ENCODE results near the gene ID4. TPM values are rescaled to one million over a fixed set of nuclear protein-coding genes. Genes with fewer than 3 reads are reported as not detected.

The ID4 gene
- total and polyA plus RNA-seq, 2 experiments from 2014 or later: 54.6 to 89.2 TPM

DNA sequence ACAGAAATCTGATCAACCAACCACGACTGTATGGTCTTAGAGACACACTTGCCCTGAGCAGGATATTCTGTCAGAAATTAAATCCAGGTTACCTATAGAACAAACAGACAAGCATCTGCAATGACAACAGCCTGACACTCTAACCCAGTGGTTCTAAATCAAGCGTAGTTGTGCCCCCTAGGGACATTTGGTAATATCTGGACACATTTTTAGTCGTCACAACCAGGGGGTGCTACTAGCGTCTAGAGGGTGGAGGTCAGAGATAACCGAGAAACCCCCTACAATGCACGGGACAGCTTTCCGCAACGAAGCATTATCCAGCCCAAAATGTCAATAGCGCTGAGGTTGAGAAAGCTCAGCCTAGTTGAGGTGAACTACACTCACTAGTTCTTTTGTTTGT is 32.3 kb downstream of the ID4 start:
- H3K4me1 ChIP-seq (ENCODE audit: insufficient read depth): peaks cover 5% of the 10 kb centered on the region
- DNase-seq (ENCODE audit: low spot score): no peak
- no peak overlapping the region for H3K4me3 ChIP-seq
- no peaks in the 10 kb centered on the region for H4K20me1 ChIP-seq (ENCODE audit: insufficient read depth, poor library complexity, severe bottlenecking)
- H2AFZ ChIP-seq: no peak overlapping the region
- no peak overlapping the region for H3K27ac ChIP-seq
- no peaks in the 10 kb centered on the region for H3K79me2 ChIP-seq
- 76% methylated on average over 9 of the region's 9 CpGs for WGBS (ENCODE audit: low lambda C conversion rate, missing lambda C conversion rate)
- peaks cover 6% of the 10 kb centered on the region for H3K27me3 ChIP-seq
- TF ChIP-seq, protein P1, sequence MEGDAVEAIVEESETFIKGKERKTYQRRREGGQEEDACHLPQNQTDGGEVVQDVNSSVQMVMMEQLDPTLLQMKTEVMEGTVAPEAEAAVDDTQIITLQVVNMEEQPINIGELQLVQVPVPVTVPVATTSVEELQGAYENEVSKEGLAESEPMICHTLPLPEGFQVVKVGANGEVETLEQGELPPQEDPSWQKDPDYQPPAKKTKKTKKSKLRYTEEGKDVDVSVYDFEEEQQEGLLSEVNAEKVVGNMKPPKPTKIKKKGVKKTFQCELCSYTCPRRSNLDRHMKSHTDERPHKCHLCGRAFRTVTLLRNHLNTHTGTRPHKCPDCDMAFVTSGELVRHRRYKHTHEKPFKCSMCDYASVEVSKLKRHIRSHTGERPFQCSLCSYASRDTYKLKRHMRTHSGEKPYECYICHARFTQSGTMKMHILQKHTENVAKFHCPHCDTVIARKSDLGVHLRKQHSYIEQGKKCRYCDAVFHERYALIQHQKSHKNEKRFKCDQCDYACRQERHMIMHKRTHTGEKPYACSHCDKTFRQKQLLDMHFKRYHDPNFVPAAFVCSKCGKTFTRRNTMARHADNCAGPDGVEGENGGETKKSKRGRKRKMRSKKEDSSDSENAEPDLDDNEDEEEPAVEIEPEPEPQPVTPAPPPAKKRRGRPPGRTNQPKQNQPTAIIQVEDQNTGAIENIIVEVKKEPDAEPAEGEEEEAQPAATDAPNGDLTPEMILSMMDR (IDR thresholded peaks at IDR 0.05; ENCODE audit: poor library complexity): no peak
- no peak for TF ChIP-seq EZH2phosphoT487 (IDR thresholded peaks at IDR 0.05; ENCODE audit: low read depth, severe bottlenecking, unreplicated experiment)
- TF ChIP-seq EZH2 (IDR thresholded peaks at IDR 0.05; ENCODE audit: borderline replicate concordance): no peak
- H3K9me2 ChIP-seq (replicated peaks; ENCODE audit: insufficient read depth): no peaks in the 10 kb centered on the region
- no peaks in the 10 kb centered on the region for H3K36me3 ChIP-seq (replicated peaks; ENCODE audit: insufficient read depth, low read depth)
- H3K4me2 ChIP-seq: no peak overlapping the region
- no peaks in the 10 kb centered on the region for H3K9me3 ChIP-seq (ENCODE audit: low read depth)

DNA sequence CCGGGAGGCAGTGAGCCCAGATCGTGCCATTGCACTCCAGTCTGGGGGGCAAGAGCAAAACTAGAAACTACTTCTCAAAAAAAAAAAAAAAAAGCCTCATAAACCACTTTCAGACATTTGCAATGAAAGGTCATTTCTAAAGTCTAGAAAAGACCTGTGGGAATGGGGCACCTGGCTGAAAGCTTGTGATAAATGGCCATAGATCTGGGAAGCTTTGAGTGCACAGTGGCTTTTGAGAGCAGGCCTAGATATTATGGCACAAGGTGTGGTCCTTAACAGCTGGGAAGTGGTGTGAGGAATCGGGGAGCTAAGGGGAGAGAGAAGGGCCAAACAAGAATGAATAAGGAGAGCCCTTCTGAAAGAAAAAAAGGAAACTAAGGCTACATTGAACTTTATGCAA is 33.2 kb downstream of the ID4 start:
- Histone ChIP-seq H3K36me3 (replicated peaks; ENCODE audit: insufficient read depth, low read depth) (no peaks in the 10 kb centered on the region), H2AFZ (no peak overlapping the region), H3K4me1 (ENCODE audit: insufficient read depth) (peaks cover 5% of the 10 kb centered on the region), H3K79me2 (no peaks in the 10 kb centered on the region), H3K9me3 (ENCODE audit: low read depth) (no peaks in the 10 kb centered on the region), H4K20me1 (ENCODE audit: insufficient read depth, poor library complexity, severe bottlenecking) (no peaks in the 10 kb centered on the region), H3K4me2 (no peak overlapping the region), H3K4me3 (no peak overlapping the region), H3K9me2 (replicated peaks; ENCODE audit: insufficient read depth) (no peaks in the 10 kb centered on the region), H3K27ac (no peak overlapping the region), H3K27me3 (peaks cover 3% of the 10 kb centered on the region)
- TF ChIP-seq EZH2 (IDR thresholded peaks at IDR 0.05; ENCODE audit: borderline replicate concordance): no peak
- TF ChIP-seq EZH2phosphoT487 (IDR thresholded peaks at IDR 0.05; ENCODE audit: low read depth, severe bottlenecking, unreplicated experiment): no peak
- TF ChIP-seq, protein P1 (IDR thresholded peaks at IDR 0.05; ENCODE audit: poor library complexity): no peak
- DNase-seq (ENCODE audit: low spot score): no peak
- 97% methylated on average over 3 of the region's 3 CpGs for WGBS (ENCODE audit: low lambda C conversion rate, missing lambda C conversion rate)

DNA sequence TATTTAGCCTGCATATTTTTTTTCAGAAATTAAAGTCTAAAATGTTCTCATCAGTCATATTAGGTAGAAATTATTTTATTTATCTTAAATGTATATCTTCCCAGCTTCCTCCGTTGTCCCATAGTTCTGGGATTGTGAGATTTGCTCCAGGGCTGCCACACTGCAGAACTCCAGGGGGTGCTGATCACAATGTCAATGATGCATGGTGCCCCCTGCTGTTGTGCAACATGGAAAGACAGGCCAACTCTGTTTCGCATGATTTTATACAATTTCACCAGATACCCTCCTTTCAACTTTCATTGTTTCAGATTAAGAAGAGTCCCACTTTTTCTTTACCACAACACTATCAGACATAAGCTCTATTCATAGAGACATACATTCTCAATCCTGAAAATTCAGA is 35.9 kb downstream of the ID4 start:
- no peak for DNase-seq (ENCODE audit: low spot score)
- Histone ChIP-seq H3K27me3 (no peaks in the 10 kb centered on the region), H3K4me2 (no peak overlapping the region), H3K36me3 (replicated peaks; ENCODE audit: insufficient read depth, low read depth) (no peaks in the 10 kb centered on the region), H3K9me2 (replicated peaks; ENCODE audit: insufficient read depth) (no peaks in the 10 kb centered on the region), H3K79me2 (no peaks in the 10 kb centered on the region), H3K4me1 (ENCODE audit: insufficient read depth) (no peaks in the 10 kb centered on the region), H3K27ac (no peak overlapping the region), H3K4me3 (no peak overlapping the region), H4K20me1 (ENCODE audit: insufficient read depth, poor library complexity, severe bottlenecking) (no peaks in the 10 kb centered on the region), H2AFZ (no peak overlapping the region), H3K9me3 (ENCODE audit: low read depth) (no peaks in the 10 kb centered on the region)
- 62% methylated on average over 2 of the region's 2 CpGs for WGBS (ENCODE audit: low lambda C conversion rate, missing lambda C conversion rate)
- TF ChIP-seq EZH2phosphoT487 (IDR thresholded peaks at IDR 0.05; ENCODE audit: low read depth, severe bottlenecking, unreplicated experiment) (no peak), EZH2 (IDR thresholded peaks at IDR 0.05; ENCODE audit: borderline replicate concordance) (no peak)
- TF ChIP-seq, protein P1 (IDR thresholded peaks at IDR 0.05; ENCODE audit: poor library complexity): no peak

DNA sequence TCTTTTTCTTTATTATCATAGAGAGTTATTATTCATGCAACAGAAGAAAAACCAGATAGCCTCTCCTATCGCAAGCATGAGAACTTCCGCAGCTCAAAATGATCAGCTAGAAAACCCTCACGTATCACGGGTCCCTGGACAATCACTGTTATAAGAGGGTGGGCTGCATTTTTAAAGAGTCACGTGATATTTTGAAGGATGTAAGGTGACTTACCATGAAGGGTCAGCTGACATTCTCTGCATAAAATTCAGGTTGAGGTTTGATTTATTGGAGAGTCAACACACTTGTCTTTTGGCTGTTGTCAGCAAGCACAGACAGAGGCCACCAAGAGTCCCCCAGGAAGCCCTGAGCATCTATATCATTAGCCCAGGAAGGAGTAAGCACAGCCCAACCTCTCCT is 39.5 kb downstream of the ID4 start:
- no peak for TF ChIP-seq EZH2phosphoT487 (IDR thresholded peaks at IDR 0.05; ENCODE audit: low read depth, severe bottlenecking, unreplicated experiment)
- TF ChIP-seq, protein P1 (IDR thresholded peaks at IDR 0.05; ENCODE audit: poor library complexity): no peak
- TF ChIP-seq EZH2 (IDR thresholded peaks at IDR 0.05; ENCODE audit: borderline replicate concordance): no peak
- Histone ChIP-seq H3K36me3 (replicated peaks; ENCODE audit: insufficient read depth, low read depth) (no peaks in the 10 kb centered on the region), H3K79me2 (no peaks in the 10 kb centered on the region), H3K4me2 (no peak overlapping the region), H4K20me1 (ENCODE audit: insufficient read depth, poor library complexity, severe bottlenecking) (no peaks in the 10 kb centered on the region), H3K4me3 (no peak overlapping the region), H3K4me1 (ENCODE audit: insufficient read depth) (no peaks in the 10 kb centered on the region), H3K9me2 (replicated peaks; ENCODE audit: insufficient read depth) (no peaks in the 10 kb centered on the region), H3K27me3 (no peaks in the 10 kb centered on the region), H3K27ac (no peak overlapping the region), H2AFZ (no peak overlapping the region), H3K9me3 (ENCODE audit: low read depth) (no peaks in the 10 kb centered on the region)
- WGBS (ENCODE audit: low lambda C conversion rate, missing lambda C conversion rate): 94% methylated on average over 5 of the region's 5 CpGs
- DNase-seq (ENCODE audit: low spot score): no peak
